ENCODE results near the gene INPP5A. TPM values are rescaled to one million over a fixed set of nuclear protein-coding genes. Genes with fewer than 3 reads are reported as not detected.

The INPP5A gene
- total RNA-seq, 1 experiment from 2014 or later = 22.6 TPM

- no peaks in the 10 kb centered on the region for H3K27me3 ChIP-seq (ENCODE audit: low read length)
These were observed 14.8 kb upstream of the INPP5A start for GRCh38 chr10:132522521-132523411.

GRCh38 chr10:132523561-132524442, 13.8 kb upstream of the INPP5A start:
- DNase-seq (no peak), ATAC-seq (no peak)
- Histone ChIP-seq H3K27me3 (ENCODE audit: low read length) (no peaks in the 10 kb centered on the region), H2AFZ (ENCODE audit: low read length) (no peak overlapping the region), H3K9me2 (replicated peaks; ENCODE audit: low read length) (no peaks in the 10 kb centered on the region), H3K27ac (ENCODE audit: low read length) (no peak overlapping the region), H3K4me3 (ENCODE audit: low read length) (no peak overlapping the region), H3K79me2 (ENCODE audit: low read length) (no peaks in the 10 kb centered on the region), H3F3A (ENCODE audit: low read length, unreplicated experiment) (no peaks in the 10 kb centered on the region), H3K9ac (ENCODE audit: low read length) (no peak overlapping the region), H3K4me1 (ENCODE audit: insufficient read depth, low read length) (peaks cover 7% of the 10 kb centered on the region), H3K36me3 (ENCODE audit: low read depth, low read length) (no peaks in the 10 kb centered on the region), H3K9me3 (ENCODE audit: low read length) (no peaks in the 10 kb centered on the region), H4K20me1 (ENCODE audit: low read length) (no peaks in the 10 kb centered on the region), H3K4me2 (ENCODE audit: low read length) (no peak overlapping the region)
- POLR2A ChIA-PET (ENCODE audit: unreplicated experiment) = no interaction called here
- CTCF ChIA-PET = no interaction called here
- no TSS peak for BruUV-seq (replicated peaks)
- intact Hi-C loops (cut with micrococcal nuclease) = no loop called here
- TF ChIP-seq EZH2phosphoT487 (IDR thresholded peaks at IDR 0.05; ENCODE audit: borderline replicate concordance, low read length) = no peak
- no peak for TF ChIP-seq CTCF (conservative IDR thresholded peaks at IDR 0.05; ENCODE audit: low read depth, low read length)
- TF ChIP-seq EZH2 (IDR thresholded peaks at IDR 0.05; ENCODE audit: low read length, unreplicated experiment) = no peak

More at GRCh38 chr10:132522521-132523411, 14.8 kb upstream of the INPP5A start:
- Histone ChIP-seq H3K9me2 (replicated peaks; ENCODE audit: low read length) (no peaks in the 10 kb centered on the region), H3K4me2 (ENCODE audit: low read length) (no peak overlapping the region), H3K4me3 (ENCODE audit: low read length) (no peak overlapping the region), H3F3A (ENCODE audit: low read length, unreplicated experiment) (no peaks in the 10 kb centered on the region), H3K36me3 (ENCODE audit: low read depth, low read length) (no peaks in the 10 kb centered on the region), H2AFZ (ENCODE audit: low read length) (no peak overlapping the region), H3K79me2 (ENCODE audit: low read length) (no peaks in the 10 kb centered on the region), H3K27ac (ENCODE audit: low read length) (no peak overlapping the region), H4K20me1 (ENCODE audit: low read length) (no peaks in the 10 kb centered on the region), H3K4me1 (ENCODE audit: insufficient read depth, low read length) (peaks cover 15% of the 10 kb centered on the region), H3K9ac (ENCODE audit: low read length) (no peak overlapping the region), H3K9me3 (ENCODE audit: low read length) (no peaks in the 10 kb centered on the region)
- DNase-seq (no peak), ATAC-seq (no peak)
- TF ChIP-seq EZH2phosphoT487 (IDR thresholded peaks at IDR 0.05; ENCODE audit: borderline replicate concordance, low read length) (no peak), EZH2 (IDR thresholded peaks at IDR 0.05; ENCODE audit: low read length, unreplicated experiment) (no peak), CTCF (conservative IDR thresholded peaks at IDR 0.05; ENCODE audit: low read depth, low read length) (no peak)
- ChIA-PET POLR2A (ENCODE audit: unreplicated experiment) (no interaction called here), CTCF (no interaction called here)
- intact Hi-C loops (cut with micrococcal nuclease) = no loop called here
- no TSS peak for BruUV-seq (replicated peaks)

Data from PC-3 (cell line).